Measurements from ENCODE around the gene HRNR.

Gene HRNR

GRCh38 chr1:152188673-152189591, 35.1 kb downstream of the HRNR start:
- DNase-seq = no peak

DNA sequence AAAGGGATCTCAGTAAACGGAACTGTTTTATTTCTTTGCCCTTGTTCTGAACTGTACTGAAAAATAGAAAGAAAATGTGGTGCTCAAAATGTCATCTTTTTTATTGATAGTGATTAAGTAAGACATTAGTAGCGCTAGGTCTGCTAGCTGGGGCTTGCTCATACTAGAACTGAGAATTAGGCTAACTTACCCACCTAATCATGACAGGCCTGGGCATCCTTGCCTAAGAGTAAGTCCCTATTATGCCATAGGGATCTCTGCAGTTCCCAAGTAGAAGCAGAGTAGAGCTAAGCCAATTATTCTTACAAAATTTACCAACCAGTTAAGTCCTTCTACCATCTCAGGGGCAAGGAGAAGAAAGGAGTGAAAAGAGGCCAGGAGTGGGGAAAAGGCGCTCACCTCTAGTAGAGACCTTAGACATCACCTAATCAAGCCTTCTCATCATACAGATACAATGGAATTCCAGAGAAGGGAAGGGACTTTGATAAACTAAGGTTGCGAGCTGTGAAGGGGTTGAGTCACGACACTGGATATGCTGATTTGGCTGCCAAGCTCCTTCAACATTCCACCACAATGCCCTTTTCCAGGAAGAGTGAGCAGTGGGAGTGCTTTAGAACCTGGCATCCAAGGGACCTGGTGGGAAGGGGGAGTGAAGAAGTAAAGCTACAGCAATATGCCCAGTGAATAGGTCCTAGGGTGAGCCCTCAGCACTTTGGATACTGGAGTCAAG, 37.3 kb downstream of the HRNR start:
- DNase-seq = no peak

DNA sequence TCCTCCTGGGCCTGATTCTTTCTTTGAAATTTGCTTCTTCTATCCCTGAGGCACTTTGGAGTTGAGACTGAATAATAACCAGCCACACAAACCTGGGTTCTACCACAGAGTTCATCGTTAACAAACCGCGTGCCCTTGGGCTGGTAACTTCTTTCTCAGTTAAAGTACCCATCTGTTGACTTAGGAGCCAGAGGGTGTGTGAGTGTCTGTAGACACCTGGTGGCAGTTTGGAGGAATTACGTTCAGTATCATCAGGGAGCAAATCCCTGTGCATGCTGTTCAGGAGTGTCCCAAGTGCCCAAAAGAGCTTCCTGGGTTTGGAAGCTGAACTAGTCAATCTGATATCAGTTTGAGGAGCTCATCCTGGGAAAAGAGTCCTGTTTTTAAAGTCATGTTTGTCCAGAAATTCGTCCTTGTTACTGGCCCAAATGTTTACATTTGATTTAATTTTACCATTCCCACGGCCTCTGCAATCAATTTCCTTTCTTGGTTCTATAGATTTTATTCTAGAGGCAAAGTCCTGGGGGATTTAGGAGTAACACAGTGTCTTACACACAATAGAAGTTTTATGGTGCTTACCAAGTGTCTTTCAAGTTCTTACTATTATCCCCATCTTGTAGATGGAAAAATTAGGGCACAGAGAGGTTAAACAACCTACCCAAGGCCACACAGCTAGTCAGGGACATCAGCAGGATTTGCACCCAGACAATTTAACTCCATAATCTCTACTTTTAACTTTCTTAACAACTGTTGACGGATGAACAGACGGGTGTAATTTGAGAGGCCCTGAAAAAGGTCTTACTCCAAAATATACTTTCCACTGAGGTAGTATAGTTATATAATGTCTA, 38.2 kb downstream of the HRNR start:
- no peak for DNase-seq

- DNase-seq = no peak
These were observed 41.0 kb downstream of the HRNR start for GRCh38 chr1:152182944-152183361.

GRCh38 chr1:152182431-152182830, 41.6 kb downstream of the HRNR start:
- no peak for DNase-seq

GRCh38 chr1:152179566-152179965, 44.4 kb downstream of the HRNR start:
- DNase-seq = no peak

DNA sequence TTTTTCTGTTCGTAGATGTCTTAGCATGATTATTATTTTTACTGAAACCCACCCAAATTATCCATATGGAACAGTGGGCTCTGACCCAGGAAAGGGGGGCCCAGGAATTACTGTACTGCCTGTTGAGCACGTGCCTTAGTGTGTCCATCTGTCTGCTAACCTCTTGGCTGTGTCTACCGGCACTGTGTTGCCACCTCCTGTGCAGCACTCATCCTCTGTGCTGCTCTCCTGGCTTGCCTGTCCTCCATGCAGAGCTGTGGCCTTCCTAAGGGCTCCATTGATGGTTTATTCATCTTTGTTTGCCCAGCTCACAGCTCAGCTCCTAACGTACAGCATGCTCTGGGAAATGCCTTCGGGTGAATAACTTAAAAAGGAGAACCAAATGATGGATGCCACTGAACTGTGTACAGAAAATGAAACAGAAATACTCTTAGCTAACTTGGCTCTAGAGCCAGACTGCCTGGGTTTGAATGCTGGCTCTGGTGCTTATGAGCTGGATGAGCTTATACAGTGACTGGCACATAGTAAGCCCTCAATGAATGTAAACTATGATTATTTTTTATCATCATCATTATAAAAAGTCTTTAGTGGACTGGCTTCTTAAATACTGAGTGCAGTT, 53.6 kb downstream of the HRNR start:
- DNase-seq = no peak

GRCh38 chr1:152169366-152170025, 54.5 kb downstream of the HRNR start:
- DNase-seq = no peak

GRCh38 chr1:152168535-152168868, 55.5 kb downstream of the HRNR start:
- no peak for DNase-seq

DNA sequence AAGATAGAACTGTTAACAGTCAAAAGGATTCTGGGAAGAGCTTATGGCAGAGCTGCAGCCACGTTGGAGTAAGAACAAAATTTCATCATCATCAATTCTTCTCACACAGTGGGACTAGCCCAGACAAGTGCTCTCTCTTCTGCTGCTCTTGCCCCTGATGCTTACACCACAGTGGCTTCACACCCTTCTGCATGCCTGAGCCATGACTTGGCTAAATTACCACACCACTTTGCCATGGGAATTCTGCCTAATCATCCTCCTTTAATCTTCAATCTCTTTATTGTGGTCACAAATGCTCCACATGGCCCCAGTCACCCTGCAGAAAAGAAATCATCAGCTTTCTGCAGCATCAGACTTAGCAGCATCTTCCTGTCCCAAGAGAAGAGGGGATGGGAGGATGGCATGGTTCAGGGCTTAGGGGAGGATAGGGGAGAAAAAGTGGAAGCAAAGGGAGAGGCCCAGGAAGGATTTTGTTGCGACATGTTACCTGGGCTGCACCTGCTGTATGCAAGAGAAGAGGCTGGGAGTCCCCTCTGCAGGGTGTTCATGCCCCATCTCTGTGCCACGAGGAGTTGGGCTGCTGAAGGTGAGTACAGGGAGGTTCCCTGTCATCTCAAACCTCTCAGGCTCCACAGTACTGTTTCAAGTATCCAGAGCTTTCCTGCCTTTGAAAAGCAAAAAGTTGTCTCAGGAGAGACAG, 56.0 kb downstream of the HRNR start:
- no peak for DNase-seq

DNA sequence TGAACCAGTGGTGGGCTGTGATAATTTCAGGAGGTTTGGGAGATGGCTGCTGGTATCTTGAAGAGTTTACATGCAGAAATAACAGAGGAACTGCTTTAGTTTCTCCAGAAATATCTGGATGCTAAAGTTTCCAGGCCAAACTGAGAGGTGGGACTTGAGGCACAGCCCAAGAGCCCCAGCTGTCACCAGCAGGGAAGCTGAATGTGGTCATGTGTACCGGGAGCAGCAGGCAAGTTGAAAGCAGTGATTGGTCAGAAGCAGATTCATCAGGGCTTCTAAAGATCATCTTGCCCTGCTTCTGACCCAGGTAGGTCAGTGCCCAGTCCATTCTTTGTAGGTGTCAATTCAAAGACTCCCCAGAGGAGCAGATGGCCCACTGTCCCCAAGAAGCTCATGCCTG, 57.0 kb downstream of the HRNR start:
- DNase-seq = no peak

DNA sequence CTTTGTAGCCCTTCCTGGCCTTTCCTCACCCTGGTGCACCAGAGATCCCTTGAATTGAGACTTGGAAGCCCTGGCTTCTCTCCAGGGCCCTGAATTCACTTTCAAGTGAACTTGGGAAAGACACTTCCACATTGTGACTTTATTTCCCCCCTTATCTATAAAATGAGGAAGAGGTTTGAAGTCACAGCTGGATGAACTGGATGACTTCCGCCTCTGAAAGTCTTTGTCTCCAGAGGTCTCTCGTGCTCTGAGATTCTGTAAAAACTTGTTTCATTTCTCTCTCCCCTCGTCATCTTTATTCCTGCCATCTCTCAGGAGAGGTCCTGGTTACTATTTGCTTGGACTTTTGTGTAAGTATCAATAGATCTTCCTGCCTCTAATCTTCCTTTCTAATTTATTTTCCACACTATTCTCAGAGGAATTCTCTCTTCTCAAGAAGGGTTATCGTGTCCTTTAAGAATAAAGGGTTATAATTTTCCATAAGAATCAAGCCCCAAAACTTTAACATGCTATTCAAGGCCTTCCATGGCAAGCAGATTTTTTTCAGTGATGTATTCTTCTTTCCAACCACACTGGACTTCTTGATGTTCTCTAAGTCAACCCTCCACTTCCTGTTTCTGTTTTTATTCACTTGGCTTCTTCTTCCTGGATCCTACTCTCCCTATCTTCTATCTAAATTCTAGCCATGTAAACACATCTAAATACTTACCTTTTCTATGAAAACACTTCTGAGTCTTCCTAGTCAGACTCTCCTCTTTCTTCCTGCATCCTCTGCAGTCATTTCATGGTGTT, 58.5 kb downstream of the HRNR start:
- DNase-seq = no peak

- DNase-seq = no peak
These were observed 59.4 kb downstream of the HRNR start for GRCh38 chr1:152164517-152165136.

GRCh38 chr1:152162792-152163463, 61.1 kb downstream of the HRNR start:
- no peak for DNase-seq

Measured in cerebellar nuclear complex (tissue), 1 donor.